K562 (cell line): ENCODE results near the gene PCDHGC4. TPM values are rescaled to one million over a fixed set of nuclear protein-coding genes. Genes with fewer than 3 reads are reported as not detected.

Experiments
- ATAC-seq: fragments of 200-7000 bp; cut with Tn5 transposase; 3 replicates; pipeline ENCODE4 v1.9.1; 2020; ENCODE audit warnings: moderate library complexity
- BruUV-seq: library from RNA; stranded (reverse); fragments of 400-500 nt; replicated peaks from 2 replicates; lab custom pipeline; 2021; lab: Mats Ljungman, UMichigan
- CTCF ChIA-PET: fragments of 300-600 bp; formaldehyde crosslinking; extraction: SDS; loops from one replicate; lab custom pipeline; 2021; ENCODE audit warnings: low intra/inter-chr PET ratio; lab: Yijun Ruan, JAX
- POLR2A ChIA-PET: fragments of 300-600, 350-650 bp; sonication (Branson Sonifier 250); formaldehyde crosslinking; extraction: SDS; loops from one replicate; lab custom pipeline; 2021; ENCODE audit warnings: antibody characterized with exemption, inconsistent platforms; lab: Yijun Ruan, JAX
- DNase-seq, 4 experiments: peaks; one replicate each; pipeline versions ENCODE4 v3.0.0 to v3.0.0-alpha.2; 2011 to 2018; ENCODE audit warnings: low spot score in 3 of 4, mixed read lengths in 3 of 4; ENCODE audit errors: extremely low read depth in 1 of 4
- FAIRE-seq: peaks from 2 replicates; lab custom pipeline; 2011; peaks lifted over from hg19 to GRCh38; lab: Jason Lieb, UNC
- H2AFZ ChIP-seq: 2 replicates; pipeline ENCODE4 v1.6.0; 2011; ENCODE audit warnings: low read depth, low read length, control low read depth, inconsistent platforms
- H3K27ac ChIP-seq: fragments of 200-600 bp; 3 replicates; pipeline ENCODE4 v1.8.0; 2011; ENCODE audit warnings: low read depth, mild to moderate bottlenecking, control low read depth, inconsistent platforms, low read length, moderate library complexity, mixed read lengths; ENCODE audit errors: extremely low read depth
- H3K27me3 ChIP-seq, 2 experiments: fragments of 300-600 bp in 1 of 2; 2 replicates in 1 of 2; 3 replicates in 1 of 2; pipeline versions ENCODE4 v1.6.0 to v1.8.0; 2011; ENCODE audit warnings: inconsistent platforms in 2 of 2, low read length in 2 of 2, mild to moderate bottlenecking in 1 of 2, mixed read lengths in 1 of 2, moderate library complexity in 1 of 2; ENCODE audit not compliant: control insufficient read depth in 2 of 2, insufficient read depth in 2 of 2
- H3K36me3 ChIP-seq: fragments of 300-600 bp; 3 replicates; pipeline ENCODE4 v1.8.0; 2011; ENCODE audit warnings: mild to moderate bottlenecking, low read length, inconsistent platforms; ENCODE audit not compliant: control insufficient read depth, insufficient read depth
- H3K4me1 ChIP-seq, 2 experiments: fragments of 200-600 bp in 1 of 2; replicated peaks in 1 of 2; 2 replicates in 1 of 2; 3 replicates in 1 of 2; pipeline versions ENCODE4 v1.5.1 to v1.8.0; 2011; ENCODE audit warnings: inconsistent platforms in 2 of 2, low read length in 2 of 2, mild to moderate bottlenecking in 1 of 2, mixed read lengths in 1 of 2, moderate library complexity in 1 of 2; ENCODE audit not compliant: control insufficient read depth in 2 of 2, insufficient read depth in 2 of 2
- H3K4me2 ChIP-seq: 2 replicates; pipeline ENCODE4 v1.6.1; 2011; ENCODE audit warnings: low read length, control low read depth, inconsistent platforms, mixed read lengths; ENCODE audit not compliant: insufficient read depth
- H3K4me3 ChIP-seq: fragments of 200-600 bp; sonication (generic), shearing (Covaris generic); 2 replicates; pipeline ENCODE4 v1.5.1; 2016; ENCODE audit warnings: control low read depth, inconsistent platforms
- H3K79me2 ChIP-seq: fragments of 200-600 bp; 3 replicates; pipeline ENCODE4 v1.8.0; 2011; ENCODE audit warnings: low read length, inconsistent platforms; ENCODE audit not compliant: control insufficient read depth, insufficient read depth
- H3K9ac ChIP-seq, 2 experiments: 2 replicates each; pipeline versions ENCODE4 v1.6.0 to v1.6.1; 2011; ENCODE audit warnings: low read depth in 2 of 2, low read length in 2 of 2, control low read depth in 1 of 2, inconsistent platforms in 1 of 2, mild to moderate bottlenecking in 1 of 2, mixed read lengths in 1 of 2; ENCODE audit not compliant: insufficient read depth in 1 of 2
- H3K9me1 ChIP-seq: one replicate; pipeline ENCODE4 v1.6.0; 2011; ENCODE audit warnings: inconsistent platforms, mild to moderate bottlenecking, low read length, moderate library complexity; ENCODE audit not compliant: control insufficient read depth, insufficient read depth
- H3K9me3 ChIP-seq: replicated peaks from 2 replicates; pipeline ENCODE4 v1.5.1; 2011; ENCODE audit warnings: low read depth, low read length, inconsistent platforms; ENCODE audit not compliant: control insufficient read depth, insufficient read depth
- H4K20me1 ChIP-seq: replicated peaks from 2 replicates; pipeline ENCODE4 v1.6.1; 2011; ENCODE audit warnings: low read length, inconsistent platforms, mixed read lengths; ENCODE audit not compliant: control insufficient read depth, insufficient read depth
- ASH1L ChIP-seq: fragments of 450-650 bp; IDR thresholded peaks from 2 replicates; pipeline ENCODE4 v1.6.1; 2018; ENCODE audit warnings: borderline replicate concordance, mild to moderate bottlenecking, low read depth; ENCODE audit not compliant: partially characterized antibody
- BHLHE40 ChIP-seq: IDR thresholded peaks from 2 replicates; pipeline ENCODE4 v1.6.1; 2011; ENCODE audit warnings: low read length, improper control_type of control experiment
- GABPB2 ChIP-seq: fragments of 250-450 bp; sonication (Bioruptor Pico); conservative IDR thresholded peaks from 2 replicates; pipeline ENCODE4 v1.5.1; 2021; ENCODE audit warnings: mild to moderate bottlenecking
- KDM1A ChIP-seq, 2 experiments: fragments of 450-650 bp; IDR thresholded peaks; 2 replicates each; pipeline ENCODE4 v1.6.1; 2016; ENCODE audit warnings: mild to moderate bottlenecking in 2 of 2
- KHSRP ChIP-seq: fragments of 450-650 bp; IDR thresholded peaks from 2 replicates; pipeline ENCODE4 v1.6.1; 2017
- MEF2A ChIP-seq: IDR thresholded peaks from 2 replicates; pipeline ENCODE4 v1.6.1; 2011; ENCODE audit warnings: low read depth, mild to moderate bottlenecking, low read length, moderate library complexity; ENCODE audit not compliant: control insufficient read depth
- NFE2L1 ChIP-seq: fragments of 450-650 bp; IDR thresholded peaks from 2 replicates; pipeline ENCODE4 v1.6.1; 2016; ENCODE audit warnings: missing genetic modification characterization, low read depth, mild to moderate bottlenecking, missing compliant biosample characterization, moderate library complexity, borderline replicate concordance
- RBM17 ChIP-seq: fragments of 200-400 bp; formaldehyde crosslinking; IDR thresholded peaks from 2 replicates; pipeline ENCODE4 v1.6.1; 2017; ENCODE audit warnings: low read depth, mild to moderate bottlenecking, low read length, borderline replicate concordance
- RFX7 ChIP-seq: fragments of 250-450 bp; sonication (Bioruptor Pico); IDR thresholded peaks from 2 replicates; pipeline ENCODE4 v1.5.1; 2021; ENCODE audit warnings: mild to moderate bottlenecking
- SAP30 ChIP-seq: fragments of 200-600 bp; sonication (generic); IDR thresholded peaks from 2 replicates; pipeline ENCODE4 v1.6.1; 2012; ENCODE audit warnings: borderline replicate concordance, low read depth, mild to moderate bottlenecking, moderate library complexity, low read length, control low read depth, inconsistent platforms; ENCODE audit not compliant: insufficient read depth, poor library complexity, severe bottlenecking
- SNRNP70 ChIP-seq: fragments of 200-400 bp; formaldehyde crosslinking; optimal IDR thresholded peaks from 2 replicates; pipeline ENCODE3; 2017; ENCODE audit warnings: low read depth, low read length
- UBTF ChIP-seq, 2 experiments: IDR thresholded peaks; 2 replicates each; pipeline ENCODE4 v1.6.1; 2012; ENCODE audit warnings: improper control_type of control experiment in 2 of 2, low read depth in 2 of 2, low read length in 2 of 2, borderline replicate concordance in 1 of 2
- ZC3H11A ChIP-seq: IDR thresholded peaks from 2 replicates; pipeline ENCODE4 v1.6.1; 2012; ENCODE audit warnings: low read depth, low read length, improper control_type of control experiment
- ZNF134 ChIP-seq: fragments of 250-450 bp; sonication (Bioruptor Pico); conservative IDR thresholded peaks from 2 replicates; pipeline ENCODE4 v1.4.0; 2020
- ZNF165 ChIP-seq: fragments of 250-450 bp; sonication (Bioruptor Pico); IDR thresholded peaks from 2 replicates; pipeline ENCODE4 v1.4.0; 2020; ENCODE audit warnings: borderline replicate concordance
- ZNF511 ChIP-seq: sonication (generic); formaldehyde crosslinking; IDR thresholded peaks from 2 replicates; pipeline ENCODE4 v1.8.0; 2022; ENCODE audit warnings: mild to moderate bottlenecking, missing genetic modification reagents
- ZNF785 ChIP-seq: fragments of 250-450 bp; sonication (Bioruptor Pico); IDR thresholded peaks from 2 replicates; pipeline ENCODE4 v1.4.0; 2020; ENCODE audit warnings: mild to moderate bottlenecking
- WGBS: fragments of 100-300 bp; shearing (Covaris generic); methylation state at CpG from one replicate; pipeline ENCODE4 v1.1.6; 2016; ENCODE audit warnings: low coverage, mixed read lengths; ENCODE audit not compliant: insufficient coverage; ENCODE audit errors: missing lambda C conversion rate; 5-methylcytosine and 5-hydroxymethylcytosine counted together
- in situ Hi-C: fragments of 300-500 bp; cut with MboI; formaldehyde crosslinking; loops from 4 replicates; pipeline ENCODE4 v1.15.0; 2018; ENCODE audit warnings: inconsistent platforms, mixed read lengths
- intact Hi-C: fragments of 100-400 bp; cut with micrococcal nuclease; formaldehyde crosslinking; loops from 2 replicates; pipeline ENCODE4 v1.14.2; 2022
- polyA plus RNA-seq, 8 experiments: library from polyadenylated mRNA; depleted of rRNA in 4 of 8; stranded (reverse) in 5 of 8; unstranded in 3 of 8; fragments of >200 nt; fragmentation: Nextera tagmentation in 2 of 8; fragmentation: Illumina TruSeq in 1 of 8; extraction: Ambion mirVana in 2 of 8; extraction: Trizol in 1 of 8; gene quantifications; 2 replicates each; pipeline versions ENCODE4 v1.2.1 to v1.2.3, GENCODE V29; 2011 to 2014; ENCODE audit warnings: inconsistent platforms in 1 of 8, missing spikeins in 1 of 8
- total RNA-seq, 7 experiments: library from RNA; depleted of rRNA in 6 of 7; stranded (reverse); fragments of >200 nt in 6 of 7; fragmentation: Illumina TruSeq in 2 of 7; extraction: Trizol in 2 of 7; gene quantifications; 2 replicates each; pipeline versions ENCODE4 v1.2.1 to v1.2.3, GENCODE V29; 2011 to 2021; ENCODE audit warnings: low replicate concordance in 1 of 7

PCDHGC4 gene
- total and polyA plus RNA-seq, 9 of the 15 experiments (the other 6 are each of a cell fraction or from before 2014, with no cell fraction given): 0.05 TPM; not detected in 8

GRCh38 chr5:141484641-141485311 lies at the start of gene PCDHGC4 (continued):
- TF ChIP-seq UBTF (IDR thresholded peaks at IDR 0.05; ENCODE audit: borderline replicate concordance in 1 of 2, low read depth in 2 of 2, low read length in 2 of 2) (no peak), BHLHE40 (no peak)

- peaks cover 0 to 17% of the 10 kb centered on the region in 2 experiments; a peak in 2 of 5 replicates for H3K27me3 ChIP-seq
- TF ChIP-seq SNRNP70 (no peak), ASH1L (no peak), MEF2A (no peak), RFX7 (CRISPR knock-in tag) (no peak), ZNF785 (CRISPR knock-in tag) (no peak), ZC3H11A (no peak), RBM17 (no peak), ZNF165 (CRISPR knock-in tag) (no peak), SAP30 (no peak), NFE2L1 (tag) (no peak), GABPB2 (CRISPR knock-in tag) (no peak), ZNF511 (CRISPR knock-in tag) (no peak), KDM1A (IDR thresholded peaks at IDR 0.05) (no peak), ZNF134 (no peak), KHSRP (no peak)
- intact Hi-C loops (no loop called here), in situ Hi-C loops (no loop called here)
- H2AFZ ChIP-seq: no peak overlapping the region
- WGBS: 0% methylated on average over 2 of the region's 2 CpGs
- H3K4me3 ChIP-seq: no peak overlapping the region
- DNase-seq (no peak), FAIRE-seq (no peak), ATAC-seq (no peak)
- H3K9me3 ChIP-seq: no peaks in the 10 kb centered on the region
- no peak overlapping the region for H3K27ac ChIP-seq
- no TSS peak for BruUV-seq
- no peaks in the 10 kb centered on the region for H4K20me1 ChIP-seq
- H3K9ac ChIP-seq: no peak overlapping the region
- ChIA-PET POLR2A (no interaction called here), CTCF (no interaction called here)
- no peaks in the 10 kb centered on the region for H3K36me3 ChIP-seq
- no peak overlapping the region for H3K4me2 ChIP-seq
- H3K79me2 ChIP-seq: no peaks in the 10 kb centered on the region
- no peaks in the 10 kb centered on the region for H3K9me1 ChIP-seq
- H3K4me1 ChIP-seq: peaks cover 0 to 11% of the 10 kb centered on the region in 2 experiments; a peak in 2 of 5 replicates
These were observed 47.6 kb upstream of the PCDHGC4 start for GRCh38 chr5:141437221-141437620.
